SK-N-SH (cell line): ENCODE results near the gene NPAS3. TPM values are rescaled to one million over a fixed set of nuclear protein-coding genes. Genes with fewer than 3 reads are reported as not detected.
A peak's percentile ranks its signal among the peaks of the same experiment; 100 is the strongest.

ENCODE experiments used
- CTCF ChIA-PET: fragments of 300-600, 350-600 bp; formaldehyde crosslinking; extraction: SDS; loops from one replicate; lab custom pipeline; 2021; lab: Yijun Ruan, JAX
- POLR2A ChIA-PET: fragments of 350-600 bp; sonication (Branson Sonifier 250); formaldehyde crosslinking; extraction: SDS; loops from one replicate; lab custom pipeline; 2020; ENCODE audit warnings: antibody characterized with exemption, inconsistent platforms; lab: Yijun Ruan, JAX
- DNase-seq: peaks from one replicate; pipeline ENCODE4 v3.0.0; 2012
- H2AFZ ChIP-seq: fragments of 200-600 bp; sonication (generic); 2 replicates; pipeline ENCODE4 v1.8.1; 2016; ENCODE audit warnings: antibody characterized with exemption, mild to moderate bottlenecking, low read depth
- H3F3A ChIP-seq: fragments of 200-600 bp; sonication (generic); replicated peaks from 2 replicates; pipeline ENCODE3; 2016; ENCODE audit warnings: antibody characterized with exemption, mild to moderate bottlenecking; ENCODE audit not compliant: insufficient read depth
- H3K27ac ChIP-seq, 2 experiments: fragments of 200-500 bp in 1 of 2; fragments of 200-600 bp in 1 of 2; sonication (Bioruptor generic) in 1 of 2; sonication (generic), shearing (Covaris generic) in 1 of 2; 2 replicates each; pipeline versions ENCODE4 v1.5.1 to v1.6.1; 2014 to 2016; ENCODE audit warnings: low read depth in 2 of 2, inconsistent platforms in 1 of 2, low read length in 1 of 2, mild to moderate bottlenecking in 1 of 2, mixed read lengths in 1 of 2
- H3K27me3 ChIP-seq: fragments of 200-600 bp; sonication (generic), shearing (Covaris generic); 2 replicates; pipeline ENCODE4 v1.6.1; 2016; ENCODE audit warnings: mixed run types; ENCODE audit not compliant: insufficient read depth
- H3K36me3 ChIP-seq, 2 experiments: fragments of 200-500 bp in 1 of 2; fragments of 200-600 bp in 1 of 2; sonication (Bioruptor generic) in 1 of 2; sonication (generic) in 1 of 2; replicated peaks in 1 of 2; 2 replicates each; pipeline versions ENCODE3 to v1.5.1; 2014 to 2016; ENCODE audit warnings: low read length in 1 of 2, mild to moderate bottlenecking in 1 of 2; ENCODE audit not compliant: insufficient read depth in 2 of 2, control insufficient read depth in 1 of 2
- H3K4me1 ChIP-seq, 2 experiments: fragments of 200-500 bp in 1 of 2; fragments of 200-600 bp in 1 of 2; sonication (Bioruptor generic) in 1 of 2; sonication (generic), shearing (Covaris generic) in 1 of 2; 2 replicates each; pipeline versions ENCODE4 v1.5.1 to v1.6.1; 2014 to 2016; ENCODE audit warnings: low read depth in 1 of 2, low read length in 1 of 2, mixed run types in 1 of 2; ENCODE audit not compliant: insufficient read depth in 2 of 2, control insufficient read depth in 1 of 2
- H3K4me2 ChIP-seq: fragments of 200-600 bp; sonication (generic), shearing (Covaris generic); 2 replicates; pipeline ENCODE4 v1.6.1; 2017; ENCODE audit warnings: mixed run types
- H3K4me3 ChIP-seq, 2 experiments: fragments of 200-500 bp in 1 of 2; fragments of 200-600 bp in 1 of 2; sonication (Bioruptor generic) in 1 of 2; sonication (generic), shearing (Covaris generic) in 1 of 2; 2 replicates each; pipeline versions ENCODE4 v1.5.1 to v1.8.1; 2014 to 2016; ENCODE audit warnings: low read depth in 2 of 2, inconsistent platforms in 1 of 2, low read length in 1 of 2, mild to moderate bottlenecking in 1 of 2, mixed read lengths in 1 of 2, moderate library complexity in 1 of 2
- H3K79me2 ChIP-seq: fragments of 200-600 bp; sonication (generic); 2 replicates; pipeline ENCODE4 v1.8.1; 2017; ENCODE audit warnings: mild to moderate bottlenecking; ENCODE audit not compliant: insufficient read depth
- H3K9ac ChIP-seq: fragments of 200-600 bp; sonication (generic); 2 replicates; pipeline ENCODE4 v1.6.1; 2017; ENCODE audit warnings: mixed run types
- H3K9me2 ChIP-seq: fragments of 200-600 bp; sonication (generic); 2 replicates; pipeline ENCODE4 v1.6.1; 2017; ENCODE audit warnings: mixed run types
- H3K9me3 ChIP-seq: fragments of 200-600 bp; sonication (generic); 2 replicates; pipeline ENCODE4 v1.6.1; 2017; ENCODE audit warnings: mixed run types, mild to moderate bottlenecking, moderate library complexity
- H4K20me1 ChIP-seq: fragments of 200-600 bp; sonication (generic); 2 replicates; pipeline ENCODE4 v1.6.1; 2017; ENCODE audit warnings: mild to moderate bottlenecking, mixed run types; ENCODE audit not compliant: insufficient read depth
- CHD2 ChIP-seq: fragments of 150-350 bp; IDR thresholded peaks from 2 replicates; pipeline ENCODE4 v1.6.1; 2018; ENCODE audit warnings: low read length; ENCODE audit not compliant: partially characterized antibody
- ELF1 ChIP-seq: IDR thresholded peaks from 2 replicates; pipeline ENCODE4 v1.4.0; 2012
- EP300 ChIP-seq, 2 experiments: IDR thresholded peaks; 2 replicates each; pipeline versions ENCODE4 v1.4.0 to v1.6.1; 2012; ENCODE audit warnings: borderline replicate concordance in 1 of 2, low read depth in 1 of 2, low read length in 1 of 2
- EZH2phosphoT487 ChIP-seq: fragments of 200-600 bp; sonication (generic); IDR thresholded peaks from 2 replicates; pipeline ENCODE4 v1.6.1; 2017; ENCODE audit warnings: low read depth, mixed run types, mild to moderate bottlenecking, antibody characterized with exemption, moderate library complexity, borderline replicate concordance
- FOSL2 ChIP-seq: IDR thresholded peaks from 2 replicates; pipeline ENCODE4 v1.4.0; 2012; ENCODE audit warnings: low read depth, mild to moderate bottlenecking, moderate library complexity, borderline replicate concordance
- FOXM1 ChIP-seq: IDR thresholded peaks from 2 replicates; pipeline ENCODE4 v1.4.0; 2012; ENCODE audit warnings: low read depth, mild to moderate bottlenecking
- GABPA ChIP-seq: IDR thresholded peaks from 2 replicates; pipeline ENCODE4 v1.4.0; 2012; ENCODE audit warnings: low read depth, mild to moderate bottlenecking
- IRF3 ChIP-seq: fragments of 150-350 bp; IDR thresholded peaks from 2 replicates; pipeline ENCODE4 v1.6.1; 2016; ENCODE audit warnings: mild to moderate bottlenecking, low read depth, low read length
- NRF1 ChIP-seq: IDR thresholded peaks from 2 replicates; pipeline ENCODE4 v1.6.1; 2012; ENCODE audit warnings: low read depth, mild to moderate bottlenecking, low read length
- POLR2AphosphoS5 ChIP-seq: IDR thresholded peaks from 2 replicates; pipeline ENCODE4 v1.6.1; 2012; ENCODE audit warnings: low read depth, low read length
- RCOR1 ChIP-seq: fragments of 150-350 bp; IDR thresholded peaks from 2 replicates; pipeline ENCODE4 v1.6.1; 2017; ENCODE audit warnings: antibody characterized with exemption, low read length
- RXRA ChIP-seq: IDR thresholded peaks from 2 replicates; pipeline ENCODE4 v1.4.0; 2012; ENCODE audit warnings: low read depth, mild to moderate bottlenecking, borderline replicate concordance
- SMC3 ChIP-seq: IDR thresholded peaks from 2 replicates; pipeline ENCODE4 v1.6.1; 2012; ENCODE audit warnings: low read depth, low read length, improper control_type of control experiment
- TAF1 ChIP-seq: IDR thresholded peaks from 2 replicates; pipeline ENCODE4 v1.6.1; 2012; ENCODE audit warnings: low read depth, mild to moderate bottlenecking, low read length, moderate library complexity, borderline replicate concordance
- TCF12 ChIP-seq: IDR thresholded peaks from 2 replicates; pipeline ENCODE4 v1.4.0; 2012
- YY1 ChIP-seq: IDR thresholded peaks from 2 replicates; pipeline ENCODE4 v1.4.0; 2012; ENCODE audit warnings: low read depth, mild to moderate bottlenecking
- WGBS: methylation state at CpG from one replicate; pipeline ENCODE4 v1.1.6; 2017; ENCODE audit warnings: low lambda C conversion rate; 5-methylcytosine and 5-hydroxymethylcytosine counted together
- polyA plus RNA-seq, 3 experiments: library from polyadenylated mRNA; depleted of rRNA; stranded (reverse); fragments of >200 nt; gene quantifications; 2 replicates each; pipeline ENCODE4 v1.2.3, GENCODE V29; 2012
- TF ChIP-seq, protein P1 (sequence below): IDR thresholded peaks from 2 replicates; pipeline ENCODE4 v1.6.1; 2012; ENCODE audit warnings: mild to moderate bottlenecking, low read depth, low read length, moderate library complexity
- TF ChIP-seq, protein P2 (sequence below): IDR thresholded peaks from 2 replicates; pipeline ENCODE4 v1.4.0; 2012; ENCODE audit warnings: low read depth, borderline replicate concordance
- TF ChIP-seq, protein P3 (sequence below): IDR thresholded peaks from 2 replicates; pipeline ENCODE4; 2012

Gene NPAS3
- polyA plus RNA-seq, 1 of the 3 experiments (the other 2 are of a cell fraction) = 4.3 TPM

DNA sequence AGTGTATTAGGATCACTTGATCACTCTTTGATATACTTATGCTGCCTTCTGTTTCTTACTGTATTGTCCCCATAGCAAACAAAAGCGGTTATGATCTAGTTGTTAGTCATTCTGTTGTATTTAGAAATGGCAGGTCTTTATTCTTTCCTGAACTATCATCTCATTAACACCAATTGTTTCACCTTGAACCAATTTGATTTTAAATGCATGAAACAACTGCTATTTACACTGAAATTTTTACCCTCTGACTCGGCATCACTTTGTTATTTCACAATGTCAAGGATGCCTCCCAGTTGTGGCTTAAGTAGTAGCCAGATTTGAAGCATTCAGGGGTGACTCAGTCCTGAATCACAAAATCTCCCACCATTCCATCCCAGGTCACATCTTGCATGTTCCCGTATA is 708.7 kb downstream of the NPAS3 start (continued):
- peak; percentile 44; the same call in 1 of the 2 replicates for TF ChIP-seq POLR2AphosphoS5
- TF ChIP-seq, protein P1, sequence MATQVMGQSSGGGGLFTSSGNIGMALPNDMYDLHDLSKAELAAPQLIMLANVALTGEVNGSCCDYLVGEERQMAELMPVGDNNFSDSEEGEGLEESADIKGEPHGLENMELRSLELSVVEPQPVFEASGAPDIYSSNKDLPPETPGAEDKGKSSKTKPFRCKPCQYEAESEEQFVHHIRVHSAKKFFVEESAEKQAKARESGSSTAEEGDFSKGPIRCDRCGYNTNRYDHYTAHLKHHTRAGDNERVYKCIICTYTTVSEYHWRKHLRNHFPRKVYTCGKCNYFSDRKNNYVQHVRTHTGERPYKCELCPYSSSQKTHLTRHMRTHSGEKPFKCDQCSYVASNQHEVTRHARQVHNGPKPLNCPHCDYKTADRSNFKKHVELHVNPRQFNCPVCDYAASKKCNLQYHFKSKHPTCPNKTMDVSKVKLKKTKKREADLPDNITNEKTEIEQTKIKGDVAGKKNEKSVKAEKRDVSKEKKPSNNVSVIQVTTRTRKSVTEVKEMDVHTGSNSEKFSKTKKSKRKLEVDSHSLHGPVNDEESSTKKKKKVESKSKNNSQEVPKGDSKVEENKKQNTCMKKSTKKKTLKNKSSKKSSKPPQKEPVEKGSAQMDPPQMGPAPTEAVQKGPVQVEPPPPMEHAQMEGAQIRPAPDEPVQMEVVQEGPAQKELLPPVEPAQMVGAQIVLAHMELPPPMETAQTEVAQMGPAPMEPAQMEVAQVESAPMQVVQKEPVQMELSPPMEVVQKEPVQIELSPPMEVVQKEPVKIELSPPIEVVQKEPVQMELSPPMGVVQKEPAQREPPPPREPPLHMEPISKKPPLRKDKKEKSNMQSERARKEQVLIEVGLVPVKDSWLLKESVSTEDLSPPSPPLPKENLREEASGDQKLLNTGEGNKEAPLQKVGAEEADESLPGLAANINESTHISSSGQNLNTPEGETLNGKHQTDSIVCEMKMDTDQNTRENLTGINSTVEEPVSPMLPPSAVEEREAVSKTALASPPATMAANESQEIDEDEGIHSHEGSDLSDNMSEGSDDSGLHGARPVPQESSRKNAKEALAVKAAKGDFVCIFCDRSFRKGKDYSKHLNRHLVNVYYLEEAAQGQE = no peak
- TF ChIP-seq YY1 = no peak
- TF ChIP-seq, protein P2, sequence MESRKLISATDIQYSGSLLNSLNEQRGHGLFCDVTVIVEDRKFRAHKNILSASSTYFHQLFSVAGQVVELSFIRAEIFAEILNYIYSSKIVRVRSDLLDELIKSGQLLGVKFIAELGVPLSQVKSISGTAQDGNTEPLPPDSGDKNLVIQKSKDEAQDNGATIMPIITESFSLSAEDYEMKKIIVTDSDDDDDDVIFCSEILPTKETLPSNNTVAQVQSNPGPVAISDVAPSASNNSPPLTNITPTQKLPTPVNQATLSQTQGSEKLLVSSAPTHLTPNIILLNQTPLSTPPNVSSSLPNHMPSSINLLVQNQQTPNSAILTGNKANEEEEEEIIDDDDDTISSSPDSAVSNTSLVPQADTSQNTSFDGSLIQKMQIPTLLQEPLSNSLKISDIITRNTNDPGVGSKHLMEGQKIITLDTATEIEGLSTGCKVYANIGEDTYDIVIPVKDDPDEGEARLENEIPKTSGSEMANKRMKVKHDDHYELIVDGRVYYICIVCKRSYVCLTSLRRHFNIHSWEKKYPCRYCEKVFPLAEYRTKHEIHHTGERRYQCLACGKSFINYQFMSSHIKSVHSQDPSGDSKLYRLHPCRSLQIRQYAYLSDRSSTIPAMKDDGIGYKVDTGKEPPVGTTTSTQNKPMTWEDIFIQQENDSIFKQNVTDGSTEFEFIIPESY = 0 out of 2 replicates have a peak, but pooled peaks have one; percentile 26
- TF ChIP-seq RCOR1 = no peak
- no peak for TF ChIP-seq NRF1
- TF ChIP-seq FOSL2 = peak; percentile 98
- TF ChIP-seq EZH2phosphoT487 = no peak
- TF ChIP-seq CHD2 = no peak
- no peak for TF ChIP-seq IRF3
- TF ChIP-seq, all 33 proteins: peak for 14

- Histone ChIP-seq H3K4me1 (peaks cover 0 to 27% of the 10 kb centered on the region in 2 experiments; a peak in 3 of 4 replicates), H3K9me3 (no peaks in the 10 kb centered on the region), H3K27ac (no peak overlapping the region), H3K4me3 (no peak overlapping the region), H3K9ac (no peak overlapping the region), H4K20me1 (no peaks in the 10 kb centered on the region), H3K4me2 (no peak overlapping the region), H3F3A (peaks cover 13% of the 10 kb centered on the region), H3K79me2 (no peaks in the 10 kb centered on the region), H3K27me3 (no peaks in the 10 kb centered on the region), H2AFZ (no peak overlapping the region), H3K9me2 (no peaks in the 10 kb centered on the region), H3K36me3 (no peaks in the 10 kb centered on the region)
- no peak for TF ChIP-seq YY1
- no peak for TF ChIP-seq FOXM1
- no peak for TF ChIP-seq CHD2
- TF ChIP-seq RXRA = no peak
- TF ChIP-seq EP300 (IDR thresholded peaks at IDR 0.05; ENCODE audit: borderline replicate concordance in 1 of 2, low read depth in 1 of 2, low read length in 1 of 2) = no peak
- no peak for TF ChIP-seq POLR2AphosphoS5
- TF ChIP-seq TAF1 = no peak
- TF ChIP-seq, protein P3, sequence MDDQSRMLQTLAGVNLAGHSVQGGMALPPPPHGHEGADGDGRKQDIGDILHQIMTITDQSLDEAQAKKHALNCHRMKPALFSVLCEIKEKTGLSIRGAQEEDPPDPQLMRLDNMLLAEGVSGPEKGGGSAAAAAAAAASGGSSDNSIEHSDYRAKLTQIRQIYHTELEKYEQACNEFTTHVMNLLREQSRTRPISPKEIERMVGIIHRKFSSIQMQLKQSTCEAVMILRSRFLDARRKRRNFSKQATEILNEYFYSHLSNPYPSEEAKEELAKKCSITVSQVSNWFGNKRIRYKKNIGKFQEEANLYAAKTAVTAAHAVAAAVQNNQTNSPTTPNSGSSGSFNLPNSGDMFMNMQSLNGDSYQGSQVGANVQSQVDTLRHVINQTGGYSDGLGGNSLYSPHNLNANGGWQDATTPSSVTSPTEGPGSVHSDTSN = no peak
- TF ChIP-seq ELF1 = no peak
- TF ChIP-seq FOSL2 = no peak
- no peak for TF ChIP-seq SMC3
- TF ChIP-seq TCF12 = no peak
- no peak for TF ChIP-seq GABPA
- no peak for DNase-seq
- ChIA-PET CTCF (no interaction called here), POLR2A (no interaction called here)
- 71% methylated on average over 3 of the region's 3 CpGs for WGBS
Observed at GRCh38 chr14:33650430-33650829, 711.8 kb downstream of the NPAS3 start.
